ENCODE results near the gene RXFP1.

DNA sequence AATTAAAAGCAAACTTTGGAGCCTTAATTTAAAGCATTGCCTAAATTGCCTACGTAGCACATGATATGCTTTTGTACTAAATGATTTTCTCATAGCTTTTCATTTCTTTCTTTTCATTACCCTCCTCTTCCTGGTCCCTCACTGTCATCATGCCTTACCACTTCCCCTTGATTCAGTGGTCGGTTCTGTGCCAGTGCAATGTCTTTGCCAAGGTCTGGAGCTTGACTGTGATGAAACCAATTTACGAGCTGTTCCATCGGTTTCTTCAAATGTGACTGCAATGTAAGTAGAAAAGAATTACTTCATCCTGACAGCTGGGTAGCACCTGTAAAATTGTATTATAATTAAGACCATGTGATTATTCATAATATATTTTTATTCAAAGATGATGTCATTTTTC lies 77.5 kb downstream of the RXFP1 start:
- TF ChIP-seq, protein P1, sequence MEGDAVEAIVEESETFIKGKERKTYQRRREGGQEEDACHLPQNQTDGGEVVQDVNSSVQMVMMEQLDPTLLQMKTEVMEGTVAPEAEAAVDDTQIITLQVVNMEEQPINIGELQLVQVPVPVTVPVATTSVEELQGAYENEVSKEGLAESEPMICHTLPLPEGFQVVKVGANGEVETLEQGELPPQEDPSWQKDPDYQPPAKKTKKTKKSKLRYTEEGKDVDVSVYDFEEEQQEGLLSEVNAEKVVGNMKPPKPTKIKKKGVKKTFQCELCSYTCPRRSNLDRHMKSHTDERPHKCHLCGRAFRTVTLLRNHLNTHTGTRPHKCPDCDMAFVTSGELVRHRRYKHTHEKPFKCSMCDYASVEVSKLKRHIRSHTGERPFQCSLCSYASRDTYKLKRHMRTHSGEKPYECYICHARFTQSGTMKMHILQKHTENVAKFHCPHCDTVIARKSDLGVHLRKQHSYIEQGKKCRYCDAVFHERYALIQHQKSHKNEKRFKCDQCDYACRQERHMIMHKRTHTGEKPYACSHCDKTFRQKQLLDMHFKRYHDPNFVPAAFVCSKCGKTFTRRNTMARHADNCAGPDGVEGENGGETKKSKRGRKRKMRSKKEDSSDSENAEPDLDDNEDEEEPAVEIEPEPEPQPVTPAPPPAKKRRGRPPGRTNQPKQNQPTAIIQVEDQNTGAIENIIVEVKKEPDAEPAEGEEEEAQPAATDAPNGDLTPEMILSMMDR (conservative IDR thresholded peaks at IDR 0.05 in 1 of 2, IDR thresholded peaks at IDR 0.05 in 1 of 2; ENCODE audit: extremely low read depth in 1 of 2, insufficient read depth in 1 of 2, low read depth in 1 of 2, low read length in 2 of 2), result no peak
- TF ChIP-seq EZH2 (IDR thresholded peaks at IDR 0.05; ENCODE audit: borderline replicate concordance, low read length), result no peak

Measured in mammary epithelial cell (primary cell).